Nephron (organoid): ENCODE results near the gene KIF26A.

Experiments used
- H3K27ac Mint-ChIP-seq, 3 experiments: 2 replicates each; pipeline ENCODE4 v1.8.0; 2020; ENCODE audit warnings: mixed read lengths in 3 of 3, mild to moderate bottlenecking in 2 of 3, moderate library complexity in 1 of 3
- H3K27me3 Mint-ChIP-seq: 2 replicates; pipeline ENCODE4 v1.8.0; 2021; ENCODE audit warnings: low read depth, mild to moderate bottlenecking, moderate library complexity, mixed read lengths
- H3K36me3 Mint-ChIP-seq: 2 replicates; pipeline ENCODE4 v1.8.0; 2020; ENCODE audit warnings: low read depth, mixed read lengths
- H3K4me1 Mint-ChIP-seq: 2 replicates; pipeline ENCODE4 v1.8.0; 2020; ENCODE audit warnings: mixed read lengths
- H3K4me3 Mint-ChIP-seq, 3 experiments: 2 replicates each; pipeline ENCODE4 v1.8.0; 2020; ENCODE audit warnings: mild to moderate bottlenecking in 3 of 3, mixed read lengths in 3 of 3, moderate library complexity in 2 of 3
- H3K9me3 Mint-ChIP-seq: 2 replicates; pipeline ENCODE4 v1.8.0; 2020; ENCODE audit warnings: mixed read lengths
- TF ChIP-seq, protein P1 (sequence below), 3 experiments: fragments of 200-600 bp; sonication (generic); IDR thresholded peaks; one replicate each; pipeline ENCODE4 v1.5.0; 2021; ENCODE audit warnings: antibody characterized with exemption in 3 of 3; ENCODE audit not compliant: unreplicated experiment in 3 of 3

KIF26A gene

GRCh38 chr14:104168603-104169002 is 30.2 kb downstream of the KIF26A start:
- Mint-ChIP-seq H3K27me3 (peaks cover 7% of the 10 kb centered on the region), H3K4me3 (no peak overlapping the region), H3K4me1 (peaks cover 6% of the 10 kb centered on the region), H3K9me3 (no peaks in the 10 kb centered on the region), H3K36me3 (no peaks in the 10 kb centered on the region), H3K27ac (no peak overlapping the region)
- TF ChIP-seq, protein P1, sequence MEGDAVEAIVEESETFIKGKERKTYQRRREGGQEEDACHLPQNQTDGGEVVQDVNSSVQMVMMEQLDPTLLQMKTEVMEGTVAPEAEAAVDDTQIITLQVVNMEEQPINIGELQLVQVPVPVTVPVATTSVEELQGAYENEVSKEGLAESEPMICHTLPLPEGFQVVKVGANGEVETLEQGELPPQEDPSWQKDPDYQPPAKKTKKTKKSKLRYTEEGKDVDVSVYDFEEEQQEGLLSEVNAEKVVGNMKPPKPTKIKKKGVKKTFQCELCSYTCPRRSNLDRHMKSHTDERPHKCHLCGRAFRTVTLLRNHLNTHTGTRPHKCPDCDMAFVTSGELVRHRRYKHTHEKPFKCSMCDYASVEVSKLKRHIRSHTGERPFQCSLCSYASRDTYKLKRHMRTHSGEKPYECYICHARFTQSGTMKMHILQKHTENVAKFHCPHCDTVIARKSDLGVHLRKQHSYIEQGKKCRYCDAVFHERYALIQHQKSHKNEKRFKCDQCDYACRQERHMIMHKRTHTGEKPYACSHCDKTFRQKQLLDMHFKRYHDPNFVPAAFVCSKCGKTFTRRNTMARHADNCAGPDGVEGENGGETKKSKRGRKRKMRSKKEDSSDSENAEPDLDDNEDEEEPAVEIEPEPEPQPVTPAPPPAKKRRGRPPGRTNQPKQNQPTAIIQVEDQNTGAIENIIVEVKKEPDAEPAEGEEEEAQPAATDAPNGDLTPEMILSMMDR (IDR thresholded peaks at IDR 0.05; ENCODE audit: unreplicated experiment in 3 of 3) = no peak

DNA sequence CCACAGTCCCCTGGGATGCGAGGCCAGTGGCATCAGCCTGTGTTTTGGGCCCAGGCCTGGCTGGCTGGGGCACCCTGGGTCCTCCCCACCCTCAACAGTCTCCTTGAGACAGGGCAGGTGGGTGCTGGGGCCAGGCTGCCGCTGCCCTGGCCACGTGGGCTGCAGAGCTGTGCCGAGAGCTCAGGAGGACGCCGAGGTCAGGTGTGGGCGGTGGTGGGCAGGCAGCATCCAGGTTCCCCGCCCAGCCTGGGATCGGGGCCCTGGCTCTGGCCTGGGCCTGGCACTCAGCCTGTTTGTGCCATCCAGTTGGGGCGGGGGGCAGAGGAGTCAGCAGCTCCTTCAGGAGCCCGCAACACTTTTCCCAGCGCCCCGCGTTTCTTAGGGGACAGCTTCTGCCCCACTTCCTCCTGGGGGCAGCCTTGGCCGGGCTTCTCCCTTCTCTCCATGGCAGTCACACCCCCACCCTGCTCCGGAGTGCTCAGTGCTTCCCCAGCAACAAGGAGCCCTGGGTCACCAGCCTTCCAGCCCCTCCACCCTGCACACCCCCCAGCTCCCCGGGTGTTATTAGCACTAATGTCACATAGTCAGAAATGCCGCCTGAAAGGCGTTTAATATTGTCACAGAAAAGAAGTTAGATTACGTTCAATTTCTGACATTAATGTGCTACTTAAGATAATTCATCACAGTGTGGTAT is 30.8 kb downstream of the KIF26A start:
- TF ChIP-seq, protein P1 (IDR thresholded peaks at IDR 0.05; ENCODE audit: unreplicated experiment in 3 of 3) = no peak
- Mint-ChIP-seq H3K27ac (no peak overlapping the region), H3K27me3 (peaks cover 7% of the 10 kb centered on the region), H3K4me1 (peaks cover 6% of the 10 kb centered on the region), H3K9me3 (no peaks in the 10 kb centered on the region), H3K4me3 (no peak overlapping the region), H3K36me3 (no peaks in the 10 kb centered on the region)

- Mint-ChIP-seq H3K27me3 (peaks cover 7% of the 10 kb centered on the region), H3K4me3 (no peak overlapping the region), H3K4me1 (peaks cover 6% of the 10 kb centered on the region), H3K9me3 (no peaks in the 10 kb centered on the region), H3K36me3 (no peaks in the 10 kb centered on the region), H3K27ac (peak overlapping the region in 1 of 3 experiments; percentile 4)
- TF ChIP-seq, protein P1 (IDR thresholded peaks at IDR 0.05; ENCODE audit: unreplicated experiment in 3 of 3) = no peak
Observed at GRCh38 chr14:104169699-104170479, 31.5 kb downstream of the KIF26A start.

DNA sequence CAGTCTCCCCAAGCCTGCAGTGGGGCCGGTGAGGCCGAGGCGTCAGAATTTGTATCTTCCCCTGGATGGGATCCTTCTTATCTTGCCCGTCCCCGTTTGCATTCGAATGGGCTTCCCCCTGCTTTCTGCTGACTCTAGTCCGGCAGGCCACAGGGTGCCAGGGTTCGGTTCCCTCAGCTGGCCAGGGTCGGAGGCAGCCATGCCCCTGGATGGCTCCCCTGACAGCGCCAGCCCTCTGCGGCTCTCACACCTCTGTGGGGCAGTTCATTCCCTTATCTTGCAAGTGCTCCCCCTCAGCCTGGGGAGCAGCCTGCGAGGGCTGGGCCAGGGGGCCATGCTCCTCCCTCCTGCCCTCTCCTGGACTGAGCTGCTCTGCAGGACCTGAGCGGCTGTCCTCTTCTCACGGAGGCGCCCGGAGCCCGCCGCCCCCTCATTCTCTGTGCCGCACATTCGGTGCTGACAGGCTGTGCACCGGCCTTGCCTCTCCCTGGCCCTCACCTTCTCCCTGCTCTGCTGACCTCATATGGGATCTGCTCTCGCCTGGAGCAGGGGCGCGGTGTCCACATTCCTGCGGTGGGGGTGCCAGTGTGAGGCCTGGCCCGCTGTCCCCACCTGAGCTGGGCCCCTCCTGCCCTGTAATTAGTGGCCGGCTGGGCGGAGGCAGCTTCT is 32.8 kb downstream of the KIF26A start:
- peaks cover 7% of the 10 kb centered on the region for H3K27me3 Mint-ChIP-seq
- H3K4me3 Mint-ChIP-seq = no peak overlapping the region
- H3K36me3 Mint-ChIP-seq = no peaks in the 10 kb centered on the region
- TF ChIP-seq, protein P1 (IDR thresholded peaks at IDR 0.05; ENCODE audit: unreplicated experiment in 3 of 3) = no peak
- no peak overlapping the region for H3K27ac Mint-ChIP-seq
- H3K9me3 Mint-ChIP-seq = no peaks in the 10 kb centered on the region
- peaks cover 6% of the 10 kb centered on the region for H3K4me1 Mint-ChIP-seq

DNA sequence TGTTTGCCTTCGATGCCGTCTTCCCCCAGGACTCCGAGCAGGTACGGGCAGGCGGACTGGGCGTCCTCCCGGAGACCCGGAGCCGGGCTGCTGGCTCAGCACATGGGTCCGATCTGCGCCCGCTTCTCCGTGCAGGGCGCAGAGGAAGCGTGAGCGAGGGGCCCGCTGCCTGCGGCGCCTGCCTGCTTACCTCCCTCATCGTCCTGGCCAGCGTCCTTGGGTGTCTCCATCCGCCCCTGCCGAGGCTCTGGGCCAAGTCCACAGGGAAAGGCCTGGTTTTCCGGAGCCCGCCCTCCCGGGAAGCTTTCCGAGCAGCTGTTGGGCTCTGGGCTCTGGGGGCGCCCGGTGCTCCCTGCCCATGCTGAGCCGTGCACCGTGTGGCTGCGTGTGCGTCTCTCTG is 33.5 kb downstream of the KIF26A start:
- Mint-ChIP-seq H3K27me3 (peaks cover 7% of the 10 kb centered on the region), H3K27ac (no peak overlapping the region), H3K36me3 (no peaks in the 10 kb centered on the region)

More for the DNA sequence above, 33.5 kb downstream of the KIF26A start:
- Mint-ChIP-seq H3K4me3 (no peak overlapping the region), H3K4me1 (peaks cover 6% of the 10 kb centered on the region), H3K9me3 (no peaks in the 10 kb centered on the region)
- TF ChIP-seq, protein P1 (IDR thresholded peaks at IDR 0.05; ENCODE audit: unreplicated experiment in 3 of 3) = no peak
